Measurements from ENCODE around the gene PICALM.
"Not testable (repeated sequence)": the region's sequence is repeated elsewhere in the genome, so short reads cannot be mapped to it uniquely, and the experiment has no call there.

Gene PICALM

GRCh38 chr11:85947431-85948272 is 121.2 kb downstream of the PICALM start:
- Mint-ChIP-seq H3K27me3 (no peaks in the 10 kb centered on the region), H3K36me3 (ENCODE audit: low read depth) (peaks cover under 1% of the 10 kb centered on the region), H3K9me3 (no peaks in the 10 kb centered on the region), H3K27ac (peak overlapping the region; percentile 48), H3K4me3 (no peak overlapping the region), H3K4me1 (ENCODE audit: low read depth) (peaks cover 40% of the 10 kb centered on the region)
- intact Hi-C loops (cut with micrococcal nuclease) = loop anchor here (5.0 to 10.0 kb wide), 3 partner anchors 90 to 297 kb away; partner anchors contain the start of genes CCDC83 and EED

GRCh38 chr11:85946221-85946620 is 122.7 kb downstream of the PICALM start:
- no peaks in the 10 kb centered on the region for H3K36me3 Mint-ChIP-seq (ENCODE audit: low read depth)
- intact Hi-C loops (cut with micrococcal nuclease) = loop anchor here (5.0 to 10.0 kb wide), 3 partner anchors 89 to 299 kb away; partner anchors contain the start of genes CCDC83 and EED
- H3K9me3 Mint-ChIP-seq = no peaks in the 10 kb centered on the region
- H3K4me3 Mint-ChIP-seq = no peak overlapping the region
- H3K4me1 Mint-ChIP-seq (ENCODE audit: low read depth) = peaks cover 37% of the 10 kb centered on the region
- H3K27me3 Mint-ChIP-seq = no peaks in the 10 kb centered on the region
- H3K27ac Mint-ChIP-seq = no peak overlapping the region

GRCh38 chr11:85945788-85946187 is 123.1 kb downstream of the PICALM start:
- Mint-ChIP-seq H3K9me3 (no peaks in the 10 kb centered on the region), H3K36me3 (ENCODE audit: low read depth) (no peaks in the 10 kb centered on the region), H3K27me3 (no peaks in the 10 kb centered on the region), H3K4me1 (ENCODE audit: low read depth) (peaks cover 33% of the 10 kb centered on the region), H3K4me3 (no peak overlapping the region), H3K27ac (no peak overlapping the region)
- intact Hi-C loops (cut with micrococcal nuclease) = loop anchor here (5.0 to 10.0 kb wide), 3 partner anchors 88 to 299 kb away; partner anchors contain the start of genes CCDC83 and EED

GRCh38 chr11:85945296-85945695 is 123.6 kb downstream of the PICALM start:
- intact Hi-C loops (cut with micrococcal nuclease) = loop anchor here (5.0 to 10.0 kb wide), 3 partner anchors 88 to 300 kb away; partner anchors contain the start of genes CCDC83 and EED
- no peak overlapping the region for H3K4me3 Mint-ChIP-seq
- no peaks in the 10 kb centered on the region for H3K36me3 Mint-ChIP-seq (ENCODE audit: low read depth)
- no peaks in the 10 kb centered on the region for H3K9me3 Mint-ChIP-seq
- H3K27me3 Mint-ChIP-seq = no peaks in the 10 kb centered on the region
- H3K27ac Mint-ChIP-seq = no peak overlapping the region
- peaks cover 29% of the 10 kb centered on the region for H3K4me1 Mint-ChIP-seq (ENCODE audit: low read depth)

GRCh38 chr11:85941380-85941973 is 127.4 kb downstream of the PICALM start:
- intact Hi-C loops (cut with micrococcal nuclease) = loop anchor here (5.0 to 10.0 kb wide), 3 partner anchors 273 to 351 kb away; partner anchors contain the start of gene EED
- Mint-ChIP-seq H3K9me3 (peaks cover 14% of the 10 kb centered on the region), H3K27me3 (no peaks in the 10 kb centered on the region), H3K27ac (no peak overlapping the region), H3K4me1 (ENCODE audit: low read depth) (peaks cover 14% of the 10 kb centered on the region), H3K4me3 (no peak overlapping the region), H3K36me3 (ENCODE audit: low read depth) (peaks cover 8% of the 10 kb centered on the region)

- Mint-ChIP-seq H3K4me3 (no peak overlapping the region), H3K36me3 (ENCODE audit: low read depth) (peaks cover 8% of the 10 kb centered on the region), H3K9me3 (peaks cover 23% of the 10 kb centered on the region), H3K27me3 (peaks cover 6% of the 10 kb centered on the region), H3K27ac (no peak overlapping the region), H3K4me1 (ENCODE audit: low read depth) (no peaks in the 10 kb centered on the region)
- intact Hi-C loops (cut with micrococcal nuclease) = loop anchor here (5.0 to 10.0 kb wide), 3 partner anchors 275 to 353 kb away; partner anchors contain the start of gene EED
Measured at GRCh38 chr11:85939099-85940015, 129.5 kb downstream of the PICALM start.

GRCh38 chr11:85937835-85938234 is 131.0 kb downstream of the PICALM start:
- intact Hi-C loops (cut with micrococcal nuclease) = no loop called here
- H3K27me3 Mint-ChIP-seq = peaks cover 8% of the 10 kb centered on the region
- H3K27ac Mint-ChIP-seq = peak overlapping the region; percentile 50
- peaks cover 8% of the 10 kb centered on the region for H3K36me3 Mint-ChIP-seq (ENCODE audit: low read depth)
- no peaks in the 10 kb centered on the region for H3K4me1 Mint-ChIP-seq (ENCODE audit: low read depth)
- peaks cover 23% of the 10 kb centered on the region for H3K9me3 Mint-ChIP-seq
- no peak overlapping the region for H3K4me3 Mint-ChIP-seq

GRCh38 chr11:85935751-85936150 is 133.1 kb downstream of the PICALM start:
- intact Hi-C loops (cut with micrococcal nuclease) = no loop called here
- Mint-ChIP-seq H3K27me3 (peaks cover 10% of the 10 kb centered on the region), H3K27ac (no peak overlapping the region), H3K9me3 (peaks cover 23% of the 10 kb centered on the region), H3K4me3 (no peak overlapping the region), H3K36me3 (ENCODE audit: low read depth) (peaks cover 8% of the 10 kb centered on the region), H3K4me1 (ENCODE audit: low read depth) (no peaks in the 10 kb centered on the region)

- peaks cover 8% of the 10 kb centered on the region for H3K36me3 Mint-ChIP-seq (ENCODE audit: low read depth)
- no peak overlapping the region for H3K4me3 Mint-ChIP-seq
- peaks cover 11% of the 10 kb centered on the region for H3K27me3 Mint-ChIP-seq
- H3K27ac Mint-ChIP-seq = no peak overlapping the region
- intact Hi-C loops (cut with micrococcal nuclease) = loop anchor here (5.0 kb wide), 1 partner anchor 62 kb away; no protein-coding TSS in a partner anchor
- no peaks in the 10 kb centered on the region for H3K4me1 Mint-ChIP-seq (ENCODE audit: low read depth)
- H3K9me3 Mint-ChIP-seq = peaks cover 23% of the 10 kb centered on the region
Measured at GRCh38 chr11:85934596-85935169, 134.2 kb downstream of the PICALM start.

- no peak overlapping the region for H3K4me3 Mint-ChIP-seq
- peaks cover 5% of the 10 kb centered on the region for H3K9me3 Mint-ChIP-seq
- peaks cover 18% of the 10 kb centered on the region for H3K4me1 Mint-ChIP-seq (ENCODE audit: low read depth)
- H3K27me3 Mint-ChIP-seq = peaks cover 19% of the 10 kb centered on the region
- no peak overlapping the region for H3K27ac Mint-ChIP-seq
- no peaks in the 10 kb centered on the region for H3K36me3 Mint-ChIP-seq (ENCODE audit: low read depth)
- intact Hi-C loops (cut with micrococcal nuclease) = loop anchor here (5.0 kb wide), 1 partner anchor 59 kb away; no protein-coding TSS in a partner anchor
Measured at GRCh38 chr11:85930879-85931366, 138.0 kb downstream of the PICALM start.

- Mint-ChIP-seq H3K4me1 (ENCODE audit: low read depth) (peaks cover 18% of the 10 kb centered on the region), H3K27me3 (peaks cover 15% of the 10 kb centered on the region)
- H3K27ac Mint-ChIP-seq; H3K4me3 Mint-ChIP-seq; H3K36me3 Mint-ChIP-seq (ENCODE audit: low read depth); H3K9me3 Mint-ChIP-seq; intact Hi-C loops (cut with micrococcal nuclease): not testable (repeated sequence)
Measured at GRCh38 chr11:85926653-85927214, 142.2 kb downstream of the PICALM start.

GRCh38 chr11:85923455-85923854 is 145.4 kb downstream of the PICALM start:
- peaks cover 10% of the 10 kb centered on the region for H3K27me3 Mint-ChIP-seq

GRCh38 chr11:85922367-85922766 is 146.5 kb downstream of the PICALM start:
- intact Hi-C loops (cut with micrococcal nuclease) = no loop called here
- H3K4me3 Mint-ChIP-seq = no peak overlapping the region

More at GRCh38 chr11:85923455-85923854, 145.4 kb downstream of the PICALM start:
- no peak overlapping the region for H3K27ac Mint-ChIP-seq
- intact Hi-C loops (cut with micrococcal nuclease) = no loop called here
- H3K9me3 Mint-ChIP-seq = no peaks in the 10 kb centered on the region
- no peaks in the 10 kb centered on the region for H3K36me3 Mint-ChIP-seq (ENCODE audit: low read depth)
- no peak overlapping the region for H3K4me3 Mint-ChIP-seq
- H3K4me1 Mint-ChIP-seq (ENCODE audit: low read depth) = peaks cover 18% of the 10 kb centered on the region

More at GRCh38 chr11:85922367-85922766, 146.5 kb downstream of the PICALM start:
- Mint-ChIP-seq H3K27ac (no peak overlapping the region), H3K4me1 (ENCODE audit: low read depth) (peaks cover 10% of the 10 kb centered on the region), H3K9me3 (no peaks in the 10 kb centered on the region), H3K27me3 (peaks cover 6% of the 10 kb centered on the region), H3K36me3 (ENCODE audit: low read depth) (no peaks in the 10 kb centered on the region)

All from dendritic cell treated with granulocyte-macrophage colony-stimulating factor and Interleukin-4, amounts not matched to agents 40 ng/mL and 50 ng/mL, for 4 days (primary cell).